Central memory CD4-positive, alpha-beta T cell (primary cell): ENCODE data around the gene TEAD1.

Experiments
- DNase-seq: peaks from one replicate; pipeline ENCODE4 v3.0.0; 2022

Gene TEAD1

DNA sequence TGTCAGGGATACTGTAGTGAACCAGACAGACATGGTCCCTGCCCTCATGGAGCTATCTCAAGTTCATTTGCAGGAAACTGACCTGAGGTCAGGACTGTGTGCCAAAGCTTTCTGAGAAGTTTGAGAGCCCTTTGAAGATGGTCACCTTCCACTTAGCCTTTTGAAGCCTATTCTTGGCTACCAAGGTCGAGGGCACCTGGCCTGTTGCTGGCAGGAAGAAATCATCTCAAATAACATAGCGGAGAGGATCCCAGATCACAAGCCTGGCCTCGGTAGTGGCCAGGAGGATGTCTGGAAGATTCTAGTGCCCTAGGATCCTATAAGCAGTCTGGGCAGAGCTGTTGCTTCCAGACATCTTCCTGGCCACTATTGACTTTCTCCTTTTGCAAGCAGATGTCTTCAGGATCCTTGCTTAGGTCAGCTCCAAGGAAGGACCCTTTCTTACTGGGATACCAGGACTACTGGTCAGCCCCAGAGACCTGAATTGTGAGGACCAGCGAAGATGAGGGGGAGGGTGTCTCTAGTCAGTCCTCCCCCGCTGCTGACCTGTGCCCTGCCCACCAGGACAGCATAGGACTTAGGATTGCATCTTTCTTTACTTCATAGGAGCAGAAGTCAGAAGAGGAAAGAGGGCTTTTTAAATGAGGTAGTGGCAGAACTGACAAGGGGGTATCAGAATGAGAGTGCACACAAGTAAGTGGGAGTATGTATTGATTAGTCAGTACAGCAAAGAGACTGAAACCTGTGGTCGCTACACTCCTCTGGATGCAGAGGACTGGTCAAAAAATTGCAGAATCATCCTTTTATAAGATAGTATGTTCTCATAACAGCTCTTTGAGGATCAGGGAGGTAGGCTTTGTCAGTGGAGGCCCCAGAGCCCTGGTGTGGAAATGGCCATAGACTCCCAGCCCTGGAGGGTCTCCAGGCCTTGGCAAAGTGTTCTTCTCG, 94.8 kb downstream of the TEAD1 start:
- no peak for DNase-seq

DNA sequence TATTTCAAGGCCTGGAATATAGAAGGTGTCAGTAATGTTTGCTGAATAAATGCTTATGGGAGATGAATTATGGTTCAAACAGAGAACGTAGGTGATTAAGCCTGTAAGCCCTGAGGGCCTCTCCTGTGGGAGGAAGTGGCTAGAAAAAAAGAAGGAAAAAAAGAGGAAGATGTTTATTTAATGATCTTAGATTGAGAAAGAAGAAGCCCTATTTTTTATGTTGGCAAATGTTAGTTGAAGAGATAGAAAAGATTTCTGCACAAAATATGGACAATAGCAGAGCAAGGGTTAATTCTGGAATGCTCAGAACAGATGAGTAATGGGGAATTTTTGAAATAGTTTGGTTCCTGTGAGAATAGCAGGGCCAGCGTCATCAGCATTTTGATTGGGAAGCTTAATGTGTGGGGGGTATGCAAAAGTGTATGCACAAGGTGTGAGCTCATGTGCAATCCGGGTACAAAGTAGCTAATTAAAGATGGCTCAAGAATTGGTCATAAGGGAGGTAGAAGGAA, 95.7 kb downstream of the TEAD1 start:
- no peak for DNase-seq

DNA sequence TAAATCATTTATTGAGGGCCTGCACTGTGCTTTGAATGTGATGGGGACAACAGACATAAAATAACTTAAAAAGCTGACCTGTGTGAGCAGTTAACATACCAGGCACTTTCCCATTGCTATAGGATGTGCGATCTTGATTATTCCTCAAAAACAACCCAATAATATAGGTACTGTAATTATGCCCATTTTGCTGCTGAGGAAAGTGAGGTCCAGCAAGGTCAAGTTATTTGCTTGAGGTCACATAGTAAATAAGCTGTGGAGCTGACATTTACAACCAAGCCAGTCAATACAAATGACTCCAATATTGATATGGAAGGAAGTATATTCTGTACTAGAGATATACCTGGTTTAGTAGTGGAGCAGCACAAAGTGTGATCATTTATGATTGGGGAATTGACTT, 96.2 kb downstream of the TEAD1 start:
- DNase-seq: no peak

DNA sequence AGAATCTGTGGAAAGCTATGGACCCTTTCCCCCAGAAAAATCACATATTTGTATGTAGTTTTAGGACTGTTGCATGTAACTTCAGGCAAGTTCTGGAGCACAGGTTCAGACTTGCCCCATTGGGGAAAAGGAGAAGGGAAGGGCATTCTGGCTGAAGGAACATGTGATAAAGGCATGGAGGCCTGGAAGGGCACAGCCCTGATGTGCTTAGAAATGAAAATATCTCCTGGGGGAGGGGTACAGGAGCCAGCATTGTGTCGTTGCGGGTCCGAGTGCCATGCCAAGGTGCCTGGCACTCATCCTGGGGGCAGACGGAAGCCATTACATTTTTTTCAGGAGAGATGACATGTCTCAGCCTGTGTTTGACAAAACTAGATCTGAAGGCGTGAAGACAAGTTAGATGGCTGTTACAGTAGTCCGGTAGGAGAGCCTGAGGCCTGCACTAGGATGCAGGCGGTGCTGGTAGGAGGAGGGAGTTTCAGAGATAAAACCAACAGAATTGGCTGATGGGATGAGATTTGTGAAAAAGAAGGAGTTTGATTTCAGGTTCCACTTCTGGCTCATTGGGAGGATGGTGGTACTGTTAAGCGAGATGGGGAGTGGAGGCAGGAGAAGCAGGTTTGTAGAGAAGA, 96.9 kb downstream of the TEAD1 start:
- DNase-seq: no peak

DNA sequence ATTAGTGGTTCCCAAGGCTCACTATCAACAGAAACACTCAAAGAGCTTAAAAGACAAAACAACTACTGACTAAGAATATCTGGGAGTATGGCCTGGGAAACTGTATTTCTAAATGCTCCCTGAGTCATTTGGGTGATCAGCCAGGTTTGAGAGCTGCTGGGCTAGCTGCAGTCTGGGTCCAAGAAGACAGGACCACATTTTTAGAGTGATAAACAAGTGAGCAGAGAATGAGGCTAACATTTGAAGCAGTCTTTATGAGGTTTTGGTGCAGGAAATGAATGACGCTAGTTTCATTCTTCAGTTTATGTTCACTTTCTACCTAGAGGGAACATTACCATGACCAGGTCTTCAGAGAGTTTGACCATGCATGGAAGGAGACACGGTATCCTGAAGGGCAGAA, 97.7 kb downstream of the TEAD1 start:
- no peak for DNase-seq

- DNase-seq: no peak
Observed at GRCh38 chr11:12772324-12772723, 98.1 kb downstream of the TEAD1 start.

DNA sequence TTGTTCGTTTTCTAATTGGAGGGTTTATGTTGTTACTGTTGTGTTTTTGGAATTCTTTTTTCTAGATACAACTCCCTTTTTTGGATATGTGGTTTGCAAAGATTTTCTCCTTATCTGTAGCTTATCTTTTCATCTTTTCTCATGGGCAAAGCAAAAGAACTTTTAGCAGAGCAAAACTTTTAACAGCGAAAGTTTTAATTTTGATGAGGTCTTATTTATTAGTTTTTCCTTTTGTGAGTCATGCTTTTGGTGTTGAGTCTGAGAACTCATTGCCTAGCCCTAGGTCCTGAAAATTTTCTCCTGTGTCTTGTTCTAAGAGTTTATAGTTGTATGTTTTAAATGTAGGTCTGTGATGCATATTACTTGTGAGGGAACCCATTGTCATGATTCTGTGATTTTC, 99.4 kb downstream of the TEAD1 start:
- no peak for DNase-seq

GRCh38 chr11:12775955-12776354, 101.7 kb downstream of the TEAD1 start:
- DNase-seq: no peak

DNA sequence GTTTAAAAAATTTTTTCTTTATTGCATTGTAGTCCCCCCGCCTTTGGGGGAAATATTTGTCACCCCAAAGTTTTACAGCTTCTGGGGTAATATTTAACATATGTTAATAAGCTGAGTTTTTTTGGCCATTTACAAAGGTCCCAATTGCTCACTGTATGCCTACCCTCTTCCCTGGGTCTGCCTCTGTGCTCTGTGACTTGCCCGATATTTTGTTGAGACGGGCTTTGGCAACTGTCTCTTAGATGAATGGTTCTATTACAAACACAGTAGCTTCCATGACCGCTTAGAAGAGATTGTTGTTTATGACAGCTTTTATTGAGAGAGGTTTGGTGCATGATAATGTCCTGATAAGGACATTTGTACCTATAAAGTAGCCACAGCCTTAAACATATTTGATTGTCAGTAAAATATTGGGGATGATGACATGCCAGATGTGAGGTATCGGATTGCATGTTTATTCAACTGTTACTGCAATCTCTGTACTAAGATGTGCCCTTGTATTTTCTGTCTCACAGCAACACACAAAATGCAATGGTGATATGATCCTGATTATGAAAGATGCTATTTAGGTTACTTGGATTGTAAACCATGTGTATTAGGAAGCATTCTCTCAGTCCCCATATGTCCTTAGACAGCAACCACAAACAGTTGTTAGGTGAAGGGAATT, 103.1 kb downstream of the TEAD1 start:
- DNase-seq: no peak

GRCh38 chr11:12778240-12778905, 104.2 kb downstream of the TEAD1 start:
- no peak for DNase-seq

DNA sequence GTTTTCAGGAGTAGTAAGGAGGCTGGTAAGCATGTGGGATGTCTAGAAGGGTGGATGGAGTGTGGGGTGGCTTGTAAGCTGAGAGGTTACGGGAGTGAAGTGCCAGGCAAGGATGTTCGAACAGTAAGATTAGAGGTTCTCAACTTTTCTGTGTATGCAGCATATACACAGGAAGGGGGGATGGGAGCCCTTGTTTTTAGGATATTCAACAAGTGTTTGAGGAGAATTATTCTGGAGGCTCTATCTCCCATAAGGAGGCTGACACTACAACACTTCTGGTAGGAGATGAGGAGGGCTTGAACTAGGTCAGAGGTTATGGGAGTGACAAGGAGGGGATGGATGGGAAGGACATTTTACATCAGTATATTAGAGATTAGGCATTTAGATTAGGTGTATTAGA, 109.5 kb downstream of the TEAD1 start:
- DNase-seq: no peak

GRCh38 chr11:12784445-12784844, 110.2 kb downstream of the TEAD1 start:
- DNase-seq: no peak

DNA sequence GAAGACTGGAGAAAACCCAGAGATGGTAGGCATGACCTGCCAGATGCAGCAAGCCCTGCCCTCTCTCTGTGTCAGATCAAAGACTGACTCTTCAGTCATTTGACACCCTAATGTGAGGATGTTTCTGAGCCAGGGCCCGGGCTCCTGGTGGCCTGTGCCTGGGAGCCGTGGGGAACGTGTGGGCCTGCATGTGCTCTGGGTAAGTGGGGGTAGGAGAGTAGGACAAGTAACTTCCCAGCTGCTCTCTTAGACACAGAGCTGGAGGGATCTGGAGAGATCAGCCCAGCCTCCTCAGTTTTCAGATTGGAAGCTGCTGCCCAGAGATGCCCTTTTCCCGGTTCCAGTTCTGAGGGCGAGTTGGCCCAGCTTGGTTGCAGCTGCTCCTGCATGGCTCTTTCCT, 110.8 kb downstream of the TEAD1 start:
- DNase-seq: no peak

- DNase-seq: no peak
Observed at GRCh38 chr11:12785901-12786300, 111.7 kb downstream of the TEAD1 start.

DNA sequence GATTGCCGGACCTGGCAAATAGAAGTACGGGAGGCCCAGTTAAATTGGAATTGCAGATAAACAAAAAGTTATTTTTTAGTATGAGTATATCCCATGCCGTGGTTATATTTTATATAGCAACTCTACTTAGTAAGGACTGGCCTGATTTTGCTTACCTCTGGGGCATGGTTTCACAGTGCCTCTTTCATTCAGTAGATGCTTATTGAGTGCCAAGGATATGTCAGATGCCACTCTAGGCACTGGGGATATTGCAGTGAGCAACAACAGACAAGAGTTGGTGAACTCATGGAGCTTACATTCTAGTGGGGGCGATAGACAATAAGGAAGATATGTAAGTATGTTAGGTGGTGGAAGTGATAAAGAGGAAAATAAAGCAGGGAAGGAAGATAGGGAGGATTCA, 112.2 kb downstream of the TEAD1 start:
- DNase-seq: no peak

DNA sequence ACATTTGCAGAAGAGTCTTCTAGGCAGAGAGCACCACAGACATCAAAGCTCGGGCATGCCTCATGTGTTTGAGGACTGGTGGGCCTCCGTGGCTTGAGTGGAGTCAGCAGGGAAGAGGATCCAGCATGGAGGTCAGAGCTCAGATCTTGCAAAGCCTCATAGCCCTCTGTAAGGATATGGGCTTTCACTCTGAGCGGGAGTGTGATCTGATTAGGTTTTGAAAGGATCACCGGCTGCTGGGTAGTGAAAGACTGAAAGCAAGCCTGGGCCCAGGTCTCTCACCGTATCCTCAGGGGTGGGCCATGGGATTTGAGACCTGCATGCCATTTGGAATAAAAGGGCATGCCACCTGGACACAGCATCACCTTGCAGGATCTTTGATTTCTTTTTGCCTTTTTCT, 112.7 kb downstream of the TEAD1 start:
- DNase-seq: no peak

DNA sequence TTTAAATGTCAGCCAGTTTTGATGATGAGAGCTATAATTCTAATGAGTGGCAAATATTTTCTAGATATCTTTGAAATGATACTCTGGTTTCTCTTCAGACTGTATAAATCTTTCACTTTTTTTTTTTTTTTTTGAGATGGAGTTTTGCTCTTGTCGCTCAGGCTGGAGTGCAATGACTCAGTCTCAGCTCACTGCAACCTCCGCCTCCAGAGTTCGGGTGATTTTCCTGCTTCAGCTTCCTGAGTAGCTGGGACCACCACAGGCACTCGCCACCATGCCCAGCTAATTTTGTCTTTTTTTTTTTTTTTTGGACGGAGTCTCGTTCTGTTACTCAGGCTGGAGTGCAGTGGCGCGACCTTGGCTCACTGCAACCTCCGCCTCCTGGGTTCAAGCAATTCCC, 113.6 kb downstream of the TEAD1 start:
- DNase-seq: no peak

- DNase-seq: no peak
Observed at GRCh38 chr11:12789054-12789453, 114.8 kb downstream of the TEAD1 start.

GRCh38 chr11:12789596-12790215, 115.5 kb downstream of the TEAD1 start:
- no peak for DNase-seq

DNA sequence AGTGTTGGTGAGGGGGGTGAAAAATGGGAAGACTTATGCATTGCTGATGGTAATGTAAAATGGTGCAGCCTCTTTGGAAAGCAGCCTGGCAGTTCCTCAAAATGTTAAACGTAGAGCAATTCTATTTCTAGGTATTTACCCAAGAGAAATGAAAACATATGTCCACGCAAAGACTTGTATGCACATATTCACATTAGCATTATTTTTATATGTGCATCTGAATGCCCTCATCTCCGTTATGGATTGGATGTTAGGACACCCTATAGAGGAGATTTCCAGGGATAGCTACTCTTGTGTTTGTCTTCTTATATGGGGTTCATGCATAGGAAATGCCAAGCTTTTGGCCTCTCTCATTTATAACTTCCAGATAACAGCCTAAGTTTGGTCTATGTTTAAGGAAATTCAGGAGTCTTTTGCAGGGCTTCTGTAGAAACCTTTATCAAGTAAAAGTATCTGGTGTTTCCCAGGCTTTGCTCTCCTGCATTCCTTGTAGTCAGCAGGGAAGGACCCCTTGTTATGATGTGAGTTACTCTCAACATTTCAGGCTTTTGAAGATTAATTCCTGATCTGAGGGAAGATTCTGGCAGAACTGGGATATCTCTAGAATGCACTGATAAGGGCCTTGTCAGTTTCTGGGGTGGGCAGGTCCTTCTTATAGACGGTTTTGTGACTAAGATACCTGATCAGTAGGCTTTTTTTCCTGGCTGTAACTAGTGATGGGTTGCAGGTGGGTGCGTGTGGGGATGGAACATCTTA, 116.8 kb downstream of the TEAD1 start:
- no peak for DNase-seq

GRCh38 chr11:12792018-12792417, 117.8 kb downstream of the TEAD1 start:
- no peak for DNase-seq

- DNase-seq: no peak
Observed at GRCh38 chr11:12792590-12792989, 118.4 kb downstream of the TEAD1 start.
